ENCODE measurements around the gene CD34. TPM values are rescaled to one million over a fixed set of nuclear protein-coding genes. Genes with fewer than 3 reads are reported as not detected.
A peak's percentile ranks its signal among the peaks of the same experiment; 100 is the strongest.

CD34 gene
- polyA plus RNA-seq, 4 donors = 1.1 to 23.7 (median 9.7) TPM

DNA sequence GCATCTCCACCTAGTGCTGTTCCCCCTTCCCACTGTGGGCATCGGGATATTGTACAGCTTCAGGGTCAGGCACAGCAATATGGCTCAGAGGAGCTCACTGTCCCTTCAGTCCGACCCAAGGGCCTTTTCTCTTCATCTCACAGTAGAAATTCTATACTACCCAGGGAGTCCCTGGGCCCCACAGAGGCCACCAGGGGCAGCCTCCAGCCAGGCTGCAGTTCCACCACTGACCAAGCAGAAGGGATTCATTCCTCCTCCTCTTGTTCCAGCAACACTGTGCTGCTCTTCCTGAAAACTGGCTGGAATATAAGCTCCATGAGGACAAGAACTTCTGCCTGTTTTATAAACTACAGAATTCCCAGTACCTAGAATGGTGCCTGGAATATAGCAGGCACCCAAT lies 70.5 kb downstream of the CD34 start:
- H3K36me3 ChIP-seq (ENCODE audit: control insufficient read depth in 3 of 3, insufficient read depth in 2 of 3, low read depth in 1 of 3, low read length in 3 of 3) = peaks cover 0 to 14% (median 2%) of the 10 kb centered on the region in 3 donors
- no peak for FAIRE-seq
- no peak overlapping the region for H3K27ac ChIP-seq (ENCODE audit: low read depth in 1 of 3, low read length in 2 of 3)
- 91 to 97% (median 93%) methylated on average over 2 of the region's 2 CpGs for WGBS, 3 donors
- no peaks in the 10 kb centered on the region for H3K27me3 ChIP-seq (ENCODE audit: control insufficient read depth in 3 of 3, insufficient read depth in 3 of 3, low read length in 3 of 3)
- peaks cover 0 to 12% (median 4%) of the 10 kb centered on the region in 3 donors for H3K4me1 ChIP-seq (ENCODE audit: control insufficient read depth in 3 of 3, insufficient read depth in 2 of 3, low read depth in 1 of 3, low read length in 2 of 3)
- H3K9me3 ChIP-seq (ENCODE audit: control insufficient read depth in 2 of 2, insufficient read depth in 1 of 2, low read depth in 1 of 2, low read length in 1 of 2) = no peaks in the 10 kb centered on the region
- no peak overlapping the region for H3K4me3 ChIP-seq (ENCODE audit: low read depth in 1 of 3, low read length in 3 of 3)
- DNase-seq = no peak

DNA sequence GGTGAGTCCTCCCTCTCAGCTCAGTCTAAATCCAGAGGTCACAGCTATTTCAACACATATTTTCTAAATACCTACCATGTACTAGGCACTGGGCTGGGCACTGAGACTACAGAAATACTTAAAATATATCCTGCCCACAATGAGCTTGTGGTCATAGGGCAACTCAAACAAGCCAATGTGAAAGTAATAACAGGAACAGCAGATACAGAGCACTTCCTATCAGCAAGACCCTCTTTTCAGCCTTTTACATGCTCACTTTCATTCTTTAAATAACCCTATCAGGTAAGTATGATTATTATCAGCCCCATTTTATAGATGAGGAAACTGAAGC lies 71.9 kb downstream of the CD34 start:
- Histone ChIP-seq H3K4me3 (ENCODE audit: low read depth in 1 of 3, low read length in 3 of 3) (no peak overlapping the region), H3K4me1 (ENCODE audit: control insufficient read depth in 3 of 3, insufficient read depth in 2 of 3, low read depth in 1 of 3, low read length in 2 of 3) (peaks cover 0 to 9% (median 4%) of the 10 kb centered on the region in 3 donors), H3K27me3 (ENCODE audit: control insufficient read depth in 3 of 3, insufficient read depth in 3 of 3, low read length in 3 of 3) (no peaks in the 10 kb centered on the region), H3K36me3 (ENCODE audit: control insufficient read depth in 3 of 3, insufficient read depth in 2 of 3, low read depth in 1 of 3, low read length in 3 of 3) (peaks cover 0 to 14% (median 0%) of the 10 kb centered on the region in 3 donors), H3K9me3 (ENCODE audit: control insufficient read depth in 2 of 2, insufficient read depth in 1 of 2, low read depth in 1 of 2, low read length in 1 of 2) (no peaks in the 10 kb centered on the region), H3K27ac (ENCODE audit: low read depth in 1 of 3, low read length in 2 of 3) (peak overlapping the region in 1 of 3 donors; percentile 25)
- FAIRE-seq (no peak), DNase-seq (no peak)

DNA sequence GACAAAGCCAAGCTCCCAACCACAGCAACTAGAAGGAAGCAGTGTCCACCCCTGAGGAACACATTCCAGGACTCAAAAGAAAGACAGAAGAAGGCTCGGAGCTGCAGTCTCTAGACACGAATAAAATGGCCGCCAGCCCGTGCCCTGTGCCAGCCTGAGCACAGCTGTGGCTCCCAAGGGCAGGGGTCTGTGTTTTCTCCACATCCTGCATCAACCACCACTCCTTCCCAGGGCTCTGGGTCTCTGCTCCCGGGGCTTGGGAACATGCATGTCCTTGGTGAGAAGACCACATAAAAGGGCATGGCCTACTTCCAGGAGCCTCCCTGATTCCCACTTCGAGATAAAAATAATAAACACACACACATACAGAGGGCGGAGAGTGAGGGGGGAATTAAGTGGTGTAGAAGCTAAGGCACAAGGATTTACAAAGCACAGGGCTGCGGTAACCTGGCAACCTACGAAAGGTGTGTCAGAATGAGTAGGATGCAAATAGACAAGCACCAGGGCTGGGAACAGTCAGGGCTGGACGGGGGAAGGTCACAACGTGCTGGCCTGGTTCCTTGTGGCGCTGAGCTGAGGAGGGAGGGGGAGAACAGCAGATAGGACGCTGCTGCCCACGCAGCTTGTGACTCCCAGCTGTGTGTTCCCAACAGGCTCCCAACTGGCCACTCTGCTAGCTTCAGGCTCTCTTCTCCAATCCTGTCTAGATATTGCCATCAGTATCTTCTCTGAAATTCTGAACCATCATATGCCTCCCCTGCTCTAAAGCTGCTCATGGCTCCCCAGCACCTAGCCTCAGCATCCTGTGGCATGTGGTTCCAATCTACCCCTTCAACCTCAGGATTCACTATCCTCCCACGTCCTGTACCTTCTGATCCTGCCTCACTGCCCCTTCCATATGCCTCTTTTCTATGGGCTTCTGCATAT lies 72.5 kb downstream of the CD34 start:
- 69 to 74% (median 73%) methylated on average over 15 of the region's 15 CpGs for WGBS, 3 donors
- H3K27ac ChIP-seq (ENCODE audit: low read depth in 1 of 3, low read length in 2 of 3) = peak overlapping the region in 1 of 3 donors; percentile 25
- no peaks in the 10 kb centered on the region for H3K27me3 ChIP-seq (ENCODE audit: control insufficient read depth in 3 of 3, insufficient read depth in 3 of 3, low read length in 3 of 3)
- DNase-seq = no peak
- no peak overlapping the region for H3K4me3 ChIP-seq (ENCODE audit: low read depth in 1 of 3, low read length in 3 of 3)
- peaks cover 0 to 14% (median 0%) of the 10 kb centered on the region in 3 donors for H3K36me3 ChIP-seq (ENCODE audit: control insufficient read depth in 3 of 3, insufficient read depth in 2 of 3, low read depth in 1 of 3, low read length in 3 of 3)
- no peaks in the 10 kb centered on the region for H3K9me3 ChIP-seq (ENCODE audit: control insufficient read depth in 2 of 2, insufficient read depth in 1 of 2, low read depth in 1 of 2, low read length in 1 of 2)
- FAIRE-seq = no peak
- peaks cover 0 to 9% (median 4%) of the 10 kb centered on the region in 3 donors for H3K4me1 ChIP-seq (ENCODE audit: control insufficient read depth in 3 of 3, insufficient read depth in 2 of 3, low read depth in 1 of 3, low read length in 2 of 3)

DNA sequence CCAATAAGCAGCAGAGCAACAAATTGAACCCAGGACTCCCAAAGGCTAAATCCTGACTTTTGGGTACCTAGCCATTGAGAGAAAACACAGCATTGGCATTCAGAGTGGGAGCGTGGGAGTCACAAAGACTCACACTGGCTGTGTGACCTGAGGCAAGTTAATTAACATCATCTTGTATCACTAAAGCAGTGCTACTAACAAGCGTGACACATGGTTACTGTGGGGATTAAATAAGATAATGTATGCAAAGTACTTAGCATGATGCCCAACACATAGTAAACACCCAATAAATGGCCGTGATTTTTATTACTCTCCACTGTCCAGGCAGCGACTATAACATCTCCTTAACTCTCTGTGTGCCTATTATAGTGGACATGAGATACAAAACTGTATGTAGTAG lies 73.3 kb downstream of the CD34 start:
- DNase-seq = no peak
- WGBS, 3 donors = 88 to 95% (median 89%) methylated on average over 4 of the region's 4 CpGs
- Histone ChIP-seq H3K4me3 (ENCODE audit: low read depth in 1 of 3, low read length in 3 of 3) (no peak overlapping the region), H3K36me3 (ENCODE audit: control insufficient read depth in 3 of 3, insufficient read depth in 2 of 3, low read depth in 1 of 3, low read length in 3 of 3) (peaks cover 0 to 14% (median 0%) of the 10 kb centered on the region in 3 donors), H3K27ac (ENCODE audit: low read depth in 1 of 3, low read length in 2 of 3) (no peak overlapping the region), H3K9me3 (ENCODE audit: control insufficient read depth in 2 of 2, insufficient read depth in 1 of 2, low read depth in 1 of 2, low read length in 1 of 2) (no peaks in the 10 kb centered on the region), H3K4me1 (ENCODE audit: control insufficient read depth in 3 of 3, insufficient read depth in 2 of 3, low read depth in 1 of 3, low read length in 2 of 3) (peaks cover 0 to 9% (median 4%) of the 10 kb centered on the region in 3 donors), H3K27me3 (ENCODE audit: control insufficient read depth in 3 of 3, insufficient read depth in 3 of 3, low read length in 3 of 3) (no peaks in the 10 kb centered on the region)
- FAIRE-seq = no peak

DNA sequence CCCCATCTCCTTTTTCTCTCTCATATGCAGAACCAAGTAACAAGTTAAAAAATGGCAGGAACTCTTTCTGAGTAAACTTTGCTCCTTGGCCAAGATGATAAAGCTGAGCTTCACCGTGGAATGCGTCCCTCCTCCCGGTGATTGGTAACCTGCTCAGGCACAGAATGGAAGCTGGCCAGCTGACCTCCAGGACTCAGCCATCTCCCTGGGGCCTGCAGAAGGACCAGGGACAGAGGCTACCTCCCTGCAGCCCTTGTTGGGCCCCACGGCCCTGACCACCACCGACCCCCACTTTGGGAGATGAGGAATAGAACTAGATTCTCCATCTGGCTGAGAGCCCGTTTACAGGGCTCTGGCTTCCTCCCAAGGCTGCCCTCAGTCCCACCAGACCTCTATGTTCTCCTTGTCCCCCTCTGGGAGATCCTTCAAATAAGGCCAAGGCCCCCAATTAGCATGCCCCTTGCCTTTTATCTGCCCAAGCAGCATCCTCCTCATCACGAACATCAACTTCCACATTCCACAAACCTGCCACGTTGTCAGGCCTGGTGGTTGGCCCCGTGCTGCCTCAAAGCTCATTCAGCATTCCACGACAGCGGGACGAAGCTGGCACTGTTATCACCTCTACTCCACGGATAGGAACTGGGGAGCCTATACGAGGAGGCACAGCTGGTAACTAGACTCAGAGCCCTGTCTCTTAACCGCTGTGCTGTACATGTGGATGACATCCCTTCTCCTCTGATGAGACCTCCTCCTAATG lies 74.2 kb downstream of the CD34 start:
- WGBS, 3 donors = 69 to 77% (median 72%) methylated on average over 15 of the region's 15 CpGs
- H3K4me3 ChIP-seq (ENCODE audit: low read depth in 1 of 3, low read length in 3 of 3) = no peak overlapping the region
- peaks cover 0 to 9% (median 5%) of the 10 kb centered on the region in 3 donors for H3K4me1 ChIP-seq (ENCODE audit: control insufficient read depth in 3 of 3, insufficient read depth in 2 of 3, low read depth in 1 of 3, low read length in 2 of 3)
- H3K9me3 ChIP-seq (ENCODE audit: control insufficient read depth in 2 of 2, insufficient read depth in 1 of 2, low read depth in 1 of 2, low read length in 1 of 2) = no peaks in the 10 kb centered on the region
- H3K36me3 ChIP-seq (ENCODE audit: control insufficient read depth in 3 of 3, insufficient read depth in 2 of 3, low read depth in 1 of 3, low read length in 3 of 3) = peaks cover 0 to 11% (median 0%) of the 10 kb centered on the region in 3 donors
- DNase-seq (no peak), FAIRE-seq (no peak)
- H3K27me3 ChIP-seq (ENCODE audit: control insufficient read depth in 3 of 3, insufficient read depth in 3 of 3, low read length in 3 of 3) = no peaks in the 10 kb centered on the region
- peak overlapping the region in 1 of 3 donors; percentile 23 for H3K27ac ChIP-seq (ENCODE audit: low read depth in 1 of 3, low read length in 2 of 3)

DNA sequence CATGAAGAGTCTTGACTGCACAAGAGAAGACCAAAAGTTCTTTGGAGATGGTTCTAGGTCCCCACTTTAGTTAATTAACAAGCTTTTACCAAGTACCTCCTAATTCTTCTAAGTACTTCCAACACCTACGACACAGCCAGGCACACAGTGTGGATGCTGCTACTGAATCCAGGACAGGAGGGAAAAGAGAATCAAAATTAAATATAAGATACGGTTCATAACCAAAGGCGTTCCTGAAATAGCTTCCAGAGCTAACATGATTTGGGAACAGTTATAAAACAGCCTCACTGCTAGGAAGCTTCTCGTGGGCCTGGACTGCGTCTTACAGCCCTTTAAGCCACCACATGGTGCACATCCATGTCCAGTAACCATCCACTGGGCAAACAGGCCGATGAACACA lies 75.0 kb downstream of the CD34 start:
- Histone ChIP-seq H3K27ac (ENCODE audit: low read depth in 1 of 3, low read length in 2 of 3) (no peak overlapping the region), H3K4me3 (ENCODE audit: low read depth in 1 of 3, low read length in 3 of 3) (no peak overlapping the region), H3K36me3 (ENCODE audit: control insufficient read depth in 3 of 3, insufficient read depth in 2 of 3, low read depth in 1 of 3, low read length in 3 of 3) (peaks cover 0 to 9% (median 0%) of the 10 kb centered on the region in 3 donors), H3K9me3 (ENCODE audit: control insufficient read depth in 2 of 2, insufficient read depth in 1 of 2, low read depth in 1 of 2, low read length in 1 of 2) (no peaks in the 10 kb centered on the region), H3K4me1 (ENCODE audit: control insufficient read depth in 3 of 3, insufficient read depth in 2 of 3, low read depth in 1 of 3, low read length in 2 of 3) (peaks cover 0 to 13% (median 9%) of the 10 kb centered on the region in 3 donors), H3K27me3 (ENCODE audit: control insufficient read depth in 3 of 3, insufficient read depth in 3 of 3, low read length in 3 of 3) (no peaks in the 10 kb centered on the region)
- 94 to 98% (median 97%) methylated on average over 6 of the region's 6 CpGs for WGBS, 3 donors
- DNase-seq = no peak
- FAIRE-seq = no peak

DNA sequence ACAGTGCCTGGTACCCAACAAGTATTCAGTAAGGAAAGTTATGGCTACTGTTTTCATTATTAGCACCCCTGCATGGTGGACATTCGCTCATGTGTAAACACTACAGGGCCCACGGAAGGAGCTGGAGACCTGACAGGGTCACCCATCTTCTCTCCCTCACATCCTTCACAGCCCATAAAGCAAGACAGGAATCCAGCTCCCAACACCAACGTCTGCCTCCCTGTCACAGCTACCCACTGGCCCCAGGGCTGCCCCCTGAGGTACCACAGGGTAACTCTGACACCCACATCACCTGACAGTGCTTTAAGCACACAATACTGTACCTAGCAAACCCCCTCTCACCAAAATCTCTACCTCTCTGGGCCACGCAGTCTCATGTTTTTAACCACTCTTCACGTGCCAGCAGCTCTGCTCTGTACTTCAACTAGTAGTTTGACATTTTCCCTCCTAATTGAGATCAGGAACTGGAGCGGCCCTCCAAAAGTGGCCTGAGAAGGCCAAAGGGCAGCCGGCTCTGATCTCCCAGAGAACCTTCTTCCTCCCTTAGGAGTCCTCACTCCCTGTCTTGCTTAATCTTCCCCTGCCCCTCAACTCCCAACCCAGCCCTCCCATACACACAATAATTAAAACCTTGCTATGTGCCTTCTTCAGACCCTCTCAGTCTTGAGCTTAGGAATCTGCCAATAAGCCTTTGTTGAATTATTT lies 76.8 kb downstream of the CD34 start:
- DNase-seq = no peak
- Histone ChIP-seq H3K27me3 (ENCODE audit: control insufficient read depth in 3 of 3, insufficient read depth in 3 of 3, low read length in 3 of 3) (no peaks in the 10 kb centered on the region), H3K36me3 (ENCODE audit: control insufficient read depth in 3 of 3, insufficient read depth in 2 of 3, low read depth in 1 of 3, low read length in 3 of 3) (peaks cover 0 to 9% (median 0%) of the 10 kb centered on the region in 3 donors), H3K4me3 (ENCODE audit: low read depth in 1 of 3, low read length in 3 of 3) (no peak overlapping the region), H3K27ac (ENCODE audit: low read depth in 1 of 3, low read length in 2 of 3) (no peak overlapping the region), H3K9me3 (ENCODE audit: control insufficient read depth in 2 of 2, insufficient read depth in 1 of 2, low read depth in 1 of 2, low read length in 1 of 2) (no peaks in the 10 kb centered on the region), H3K4me1 (ENCODE audit: control insufficient read depth in 3 of 3, insufficient read depth in 2 of 3, low read depth in 1 of 3, low read length in 2 of 3) (peaks cover 0 to 10% (median 9%) of the 10 kb centered on the region in 3 donors)
- 89 to 96% (median 90%) methylated on average over 7 of the region's 7 CpGs for WGBS, 3 donors
- no peak for FAIRE-seq

DNA sequence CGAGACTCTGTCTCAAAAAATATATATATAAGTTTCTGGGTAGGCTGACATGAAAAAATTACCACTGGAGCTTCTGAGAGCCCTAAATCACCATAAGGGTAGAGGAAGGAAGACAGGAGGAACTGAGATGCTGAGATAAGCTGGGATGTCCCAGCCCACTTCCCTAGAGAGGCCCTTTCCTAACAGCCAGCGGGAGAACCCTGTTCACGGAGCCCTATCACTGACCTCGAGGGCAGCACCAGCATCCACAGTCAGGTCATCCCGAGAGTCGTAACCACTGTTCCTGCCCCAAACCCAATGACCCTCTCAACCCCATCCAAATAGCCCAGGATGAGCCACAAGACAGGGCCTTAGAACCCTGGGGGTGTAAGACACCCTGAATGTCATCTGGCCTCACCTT lies 77.5 kb downstream of the CD34 start:
- Histone ChIP-seq H3K27me3 (ENCODE audit: control insufficient read depth in 3 of 3, insufficient read depth in 3 of 3, low read length in 3 of 3) (no peaks in the 10 kb centered on the region), H3K9me3 (ENCODE audit: control insufficient read depth in 2 of 2, insufficient read depth in 1 of 2, low read depth in 1 of 2, low read length in 1 of 2) (no peaks in the 10 kb centered on the region), H3K27ac (ENCODE audit: low read depth in 1 of 3, low read length in 2 of 3) (no peak overlapping the region), H3K4me1 (ENCODE audit: control insufficient read depth in 3 of 3, insufficient read depth in 2 of 3, low read depth in 1 of 3, low read length in 2 of 3) (peaks cover 0 to 10% (median 9%) of the 10 kb centered on the region in 3 donors), H3K36me3 (ENCODE audit: control insufficient read depth in 3 of 3, insufficient read depth in 2 of 3, low read depth in 1 of 3, low read length in 3 of 3) (peaks cover 0 to 9% (median 0%) of the 10 kb centered on the region in 3 donors), H3K4me3 (ENCODE audit: low read depth in 1 of 3, low read length in 3 of 3) (no peak overlapping the region)
- 84 to 90% (median 87%) methylated on average over 6 of the region's 6 CpGs for WGBS, 3 donors
- FAIRE-seq = no peak
- DNase-seq = no peak
